IgD-negative memory B cell (primary cell): ENCODE results near the gene POC1A. TPM values are rescaled to one million over a fixed set of nuclear protein-coding genes. Genes with fewer than 3 reads are reported as not detected.
"Not testable (repeated sequence)": the region's sequence is repeated elsewhere in the genome, so short reads cannot be mapped to it uniquely, and the experiment has no call there.

Source experiments
- H3K27ac Mint-ChIP-seq, 3 donors: one replicate each; pipeline ENCODE4 v1.8.0; 2020 to 2022; ENCODE audit warnings: mild to moderate bottlenecking in 3 of 3, mixed read lengths in 3 of 3, moderate library complexity in 1 of 3
- H3K27me3 Mint-ChIP-seq: one replicate; pipeline ENCODE4 v1.8.0; 2021; ENCODE audit warnings: mixed read lengths
- H3K36me3 Mint-ChIP-seq: one replicate; pipeline ENCODE4 v1.8.0; 2020; ENCODE audit warnings: mild to moderate bottlenecking, mixed read lengths
- H3K4me1 Mint-ChIP-seq, 3 donors: one replicate each; pipeline ENCODE4 v1.8.0; 2020 to 2022; ENCODE audit warnings: mixed read lengths in 3 of 3, mild to moderate bottlenecking in 1 of 3
- H3K4me3 Mint-ChIP-seq, 4 donors: one replicate each; pipeline ENCODE4 v1.8.0; 2020 to 2022; ENCODE audit warnings: mild to moderate bottlenecking in 4 of 4, mixed read lengths in 4 of 4, moderate library complexity in 3 of 4
- H3K9me3 Mint-ChIP-seq, 3 donors: one replicate each; pipeline ENCODE4 v1.8.0; 2020 to 2021; ENCODE audit warnings: mixed read lengths in 3 of 3, mild to moderate bottlenecking in 1 of 3
- polyA plus RNA-seq: library from polyadenylated mRNA; unstranded; fragments of 300-500 nt; fragmentation: Illumina TruSeq; gene quantifications from one replicate; pipeline ENCODE4 v1.2.3, GENCODE V29; 2021

Gene POC1A
- polyA plus RNA-seq, 1 donor from 2014 or later = 1.2 TPM

- Mint-ChIP-seq H3K4me1 (peaks cover 0 to 7% (median 0%) of the 10 kb centered on the region in 3 donors), H3K4me3 (no peak overlapping the region), H3K27ac (no peak overlapping the region), H3K36me3 (peaks cover 2% of the 10 kb centered on the region), H3K27me3 (no peaks in the 10 kb centered on the region), H3K9me3 (no peaks in the 10 kb centered on the region)
Observed at GRCh38 chr3:52191663-52192062, 37.4 kb upstream of the POC1A start.

GRCh38 chr3:52190294-52191074 lies 36.3 kb upstream of the POC1A start:
- peak overlapping the region in 1 of 3 donors; percentile 59 for H3K27ac Mint-ChIP-seq
- H3K27me3 Mint-ChIP-seq = no peaks in the 10 kb centered on the region
- H3K4me3 Mint-ChIP-seq = no peak overlapping the region

GRCh38 chr3:52188556-52188955 lies 34.3 kb upstream of the POC1A start:
- Mint-ChIP-seq H3K36me3 (peaks cover 2% of the 10 kb centered on the region), H3K9me3 (no peaks in the 10 kb centered on the region), H3K4me1 (peaks cover 0 to 7% (median 0%) of the 10 kb centered on the region in 3 donors), H3K27ac (no peak overlapping the region), H3K27me3 (no peaks in the 10 kb centered on the region), H3K4me3 (no peak overlapping the region)

More at GRCh38 chr3:52190294-52191074, 36.3 kb upstream of the POC1A start:
- Mint-ChIP-seq H3K9me3 (no peaks in the 10 kb centered on the region), H3K36me3 (peaks cover 2% of the 10 kb centered on the region), H3K4me1 (peaks cover 0 to 7% (median 0%) of the 10 kb centered on the region in 3 donors)

GRCh38 chr3:52186729-52187128 lies 32.5 kb upstream of the POC1A start:
- peaks cover 0 to 7% (median 0%) of the 10 kb centered on the region in 3 donors for H3K4me1 Mint-ChIP-seq
- no peaks in the 10 kb centered on the region for H3K9me3 Mint-ChIP-seq
- no peak overlapping the region for H3K27ac Mint-ChIP-seq
- H3K4me3 Mint-ChIP-seq = peak overlapping the region in 1 of 4 donors; percentile 38
- peaks cover 2% of the 10 kb centered on the region for H3K36me3 Mint-ChIP-seq
- no peaks in the 10 kb centered on the region for H3K27me3 Mint-ChIP-seq

GRCh38 chr3:52185837-52186236 lies 31.6 kb upstream of the POC1A start:
- H3K4me3 Mint-ChIP-seq = no peak overlapping the region
- H3K9me3 Mint-ChIP-seq = no peaks in the 10 kb centered on the region
- peaks cover 2% of the 10 kb centered on the region for H3K36me3 Mint-ChIP-seq
- no peaks in the 10 kb centered on the region for H3K27me3 Mint-ChIP-seq
- H3K27ac Mint-ChIP-seq = no peak overlapping the region
- peaks cover 0 to 9% (median 0%) of the 10 kb centered on the region in 3 donors for H3K4me1 Mint-ChIP-seq

GRCh38 chr3:52185311-52185710 lies 31.1 kb upstream of the POC1A start:
- Mint-ChIP-seq H3K27ac (no peak overlapping the region), H3K4me1 (peaks cover 2 to 12% (median 4%) of the 10 kb centered on the region in 3 donors)

GRCh38 chr3:52184690-52185089 lies 30.5 kb upstream of the POC1A start:
- H3K27ac Mint-ChIP-seq = no peak overlapping the region
- peaks cover 2% of the 10 kb centered on the region for H3K36me3 Mint-ChIP-seq
- no peak overlapping the region for H3K4me3 Mint-ChIP-seq
- H3K9me3 Mint-ChIP-seq = no peaks in the 10 kb centered on the region
- H3K4me1 Mint-ChIP-seq = peaks cover 5 to 15% (median 7%) of the 10 kb centered on the region in 3 donors
- H3K27me3 Mint-ChIP-seq = no peaks in the 10 kb centered on the region

More at GRCh38 chr3:52185311-52185710, 31.1 kb upstream of the POC1A start:
- Mint-ChIP-seq H3K36me3 (peaks cover 2% of the 10 kb centered on the region), H3K27me3 (no peaks in the 10 kb centered on the region), H3K9me3 (no peaks in the 10 kb centered on the region), H3K4me3 (no peak overlapping the region)

- no peak overlapping the region for H3K27ac Mint-ChIP-seq
- peaks cover 5 to 11% (median 7%) of the 10 kb centered on the region in 3 donors for H3K4me1 Mint-ChIP-seq
- peaks cover 2% of the 10 kb centered on the region for H3K36me3 Mint-ChIP-seq
- H3K4me3 Mint-ChIP-seq = no peak overlapping the region
- no peaks in the 10 kb centered on the region for H3K27me3 Mint-ChIP-seq
- no peaks in the 10 kb centered on the region for H3K9me3 Mint-ChIP-seq
Observed at GRCh38 chr3:52183786-52184445, 29.7 kb upstream of the POC1A start.

GRCh38 chr3:52182691-52183090 lies 28.5 kb upstream of the POC1A start:
- Mint-ChIP-seq H3K4me1 (peaks cover 5 to 8% (median 7%) of the 10 kb centered on the region in 3 donors), H3K36me3 (peaks cover 6% of the 10 kb centered on the region), H3K4me3 (no peak overlapping the region), H3K9me3 (no peaks in the 10 kb centered on the region), H3K27me3 (no peaks in the 10 kb centered on the region), H3K27ac (no peak overlapping the region)

- H3K27me3 Mint-ChIP-seq = no peaks in the 10 kb centered on the region
- peaks cover 5 to 8% (median 7%) of the 10 kb centered on the region in 3 donors for H3K4me1 Mint-ChIP-seq
- peaks cover 6% of the 10 kb centered on the region for H3K36me3 Mint-ChIP-seq
- no peak overlapping the region for H3K27ac Mint-ChIP-seq
- H3K4me3 Mint-ChIP-seq = no peak overlapping the region
- no peaks in the 10 kb centered on the region for H3K9me3 Mint-ChIP-seq
Observed at GRCh38 chr3:52182196-52182595, 28.0 kb upstream of the POC1A start.

- Mint-ChIP-seq H3K4me3 (no peak overlapping the region), H3K9me3 (no peaks in the 10 kb centered on the region), H3K36me3 (peaks cover 4% of the 10 kb centered on the region), H3K4me1 (peaks cover 5 to 9% (median 7%) of the 10 kb centered on the region in 3 donors), H3K27ac (no peak overlapping the region), H3K27me3 (no peaks in the 10 kb centered on the region)
Observed at GRCh38 chr3:52181543-52181942, 27.3 kb upstream of the POC1A start.

- Mint-ChIP-seq H3K36me3 (peaks cover 4% of the 10 kb centered on the region), H3K9me3 (no peaks in the 10 kb centered on the region), H3K27ac (no peak overlapping the region), H3K4me1 (peaks cover 5 to 9% (median 8%) of the 10 kb centered on the region in 3 donors), H3K4me3 (peak overlapping the region in 1 of 4 donors; percentile 67), H3K27me3 (no peaks in the 10 kb centered on the region)
Observed at GRCh38 chr3:52178537-52178936, 24.3 kb upstream of the POC1A start.

- H3K4me1 Mint-ChIP-seq, H3K27ac Mint-ChIP-seq: not testable (repeated sequence)
Observed at GRCh38 chr3:52178126-52178525, 23.9 kb upstream of the POC1A start.

GRCh38 chr3:52177701-52178042 lies 23.4 kb upstream of the POC1A start:
- H3K27ac Mint-ChIP-seq = no peak overlapping the region
- peaks cover 5 to 9% (median 8%) of the 10 kb centered on the region in 3 donors for H3K4me1 Mint-ChIP-seq
- peaks cover 4% of the 10 kb centered on the region for H3K36me3 Mint-ChIP-seq
- H3K4me3 Mint-ChIP-seq = no peak overlapping the region
- H3K27me3 Mint-ChIP-seq = no peaks in the 10 kb centered on the region
- H3K9me3 Mint-ChIP-seq = no peaks in the 10 kb centered on the region

More at GRCh38 chr3:52178126-52178525, 23.9 kb upstream of the POC1A start:
- not testable (repeated sequence) for H3K27me3 Mint-ChIP-seq, H3K36me3 Mint-ChIP-seq, H3K9me3 Mint-ChIP-seq
- peak overlapping the region in 1 of 4 donors; percentile 67 for H3K4me3 Mint-ChIP-seq

- Mint-ChIP-seq H3K9me3 (no peaks in the 10 kb centered on the region), H3K4me1 (peaks cover 5 to 9% (median 8%) of the 10 kb centered on the region in 3 donors), H3K27me3 (no peaks in the 10 kb centered on the region), H3K36me3 (peaks cover 4% of the 10 kb centered on the region), H3K4me3 (no peak overlapping the region), H3K27ac (no peak overlapping the region)
Observed at GRCh38 chr3:52176951-52177700, 22.9 kb upstream of the POC1A start.
